Mucosa of descending colon (tissue), 3 donors: ENCODE measurements around the gene LCN12. TPM values are rescaled to one million over a fixed set of nuclear protein-coding genes. Genes with fewer than 3 reads are reported as not detected.

ENCODE experiments used
- ATAC-seq: fragments of 200-7000 bp; cut with Tn5 transposase; one replicate; pipeline ENCODE4 v1.9.1; 2020; ENCODE audit warnings: mild to moderate bottlenecking, moderate library complexity
- DNase-seq, 3 donors: peaks; one replicate each; pipeline ENCODE4 v3.0.0-alpha.2; 2020
- H3K36me3 ChIP-seq: fragments of 200-600 bp; one replicate; pipeline ENCODE4 v1.8.0; 2021; ENCODE audit warnings: low read depth, mild to moderate bottlenecking
- H3K4me1 ChIP-seq: fragments of 200-600 bp; one replicate; pipeline ENCODE4 v1.8.0; 2021; ENCODE audit warnings: low read depth, mild to moderate bottlenecking
- H3K4me3 ChIP-seq: fragments of 200-600 bp; one replicate; pipeline ENCODE4 v1.8.0; 2021; ENCODE audit warnings: mild to moderate bottlenecking
- H3K9me3 ChIP-seq: fragments of 200-600 bp; one replicate; pipeline ENCODE4 v1.8.0; 2021; ENCODE audit warnings: mild to moderate bottlenecking
- CTCF ChIP-seq: fragments of 200-600 bp; IDR thresholded peaks from one replicate; pipeline ENCODE4 v1.8.0; 2022; ENCODE audit warnings: antibody characterized with exemption, mild to moderate bottlenecking
- intact Hi-C, 2 donors: fragments of 100-400 bp; cut with DNase I in 1 of 2; cut with micrococcal nuclease in 1 of 2; formaldehyde crosslinking; loops; one replicate each; pipeline versions ENCODE4 v1.11.0 to v1.11.1; 2022; cut with DNase I, micrococcal nuclease
- total RNA-seq, 3 donors: library from RNA; stranded (reverse); fragmentation: NEBNext Ultra II Directional in 2 of 3; extraction: Animal tissue kit (Norgen Biotek cat#: 25700) in 2 of 3; gene quantifications; one replicate each; pipeline versions ENCODE4 v1.2.1 to v1.2.4, GENCODE V29; 2021 to 2023
- donor health status: DM: no; HTN: no; CAD: no; lungs with moderate emphysema.
- donor health status: DM: no; HTN: no; CAD: no.
- donor health status: DM: no; HTN: yes; CAD: no.

LCN12 gene
- total RNA-seq, 3 donors from 2014 or later = 6.8 to 10.7 (median 7.6) TPM

- intact Hi-C loops = no loop called here
- Histone ChIP-seq H3K9me3 (no peaks in the 10 kb centered on the region), H3K4me3 (no peak overlapping the region), H3K36me3 (peaks cover 8% of the 10 kb centered on the region), H3K4me1 (peaks cover 8% of the 10 kb centered on the region)
- DNase-seq (no peak), ATAC-seq (no peak)
- no peak for TF ChIP-seq CTCF
Measured at GRCh38 chr9:136928591-136928990, 23.5 kb upstream of the LCN12 start.

DNA sequence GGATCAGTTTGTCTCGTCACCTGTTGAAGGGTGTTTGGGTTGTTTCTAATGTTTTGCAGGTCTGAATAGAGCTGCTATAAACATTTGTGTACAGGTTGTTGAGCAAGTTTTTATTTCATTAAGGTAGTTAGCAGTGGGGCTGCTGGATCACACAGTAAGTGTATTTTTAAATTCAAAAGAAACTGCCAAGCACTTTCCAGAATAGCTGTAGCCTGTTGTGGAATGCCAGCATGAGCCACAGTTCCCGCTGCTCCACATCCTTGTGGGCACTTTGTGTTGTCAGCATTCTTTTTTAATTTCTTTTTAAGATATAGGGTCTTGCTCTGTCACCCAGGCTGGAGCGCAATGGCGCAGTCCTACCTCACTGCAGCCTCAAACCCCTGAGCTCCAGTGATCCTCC lies 22.1 kb upstream of the LCN12 start:
- TF ChIP-seq CTCF = no peak
- no peak overlapping the region for H3K4me3 ChIP-seq
- DNase-seq = no peak
- ATAC-seq = no peak
- H3K36me3 ChIP-seq = peaks cover 8% of the 10 kb centered on the region
- no peaks in the 10 kb centered on the region for H3K9me3 ChIP-seq
- peaks cover 8% of the 10 kb centered on the region for H3K4me1 ChIP-seq
- intact Hi-C loops = no loop called here

- no peak for TF ChIP-seq CTCF
- Histone ChIP-seq H3K9me3 (no peaks in the 10 kb centered on the region), H3K36me3 (no peaks in the 10 kb centered on the region), H3K4me1 (peaks cover 8% of the 10 kb centered on the region), H3K4me3 (no peak overlapping the region)
- peak; percentile 88 for ATAC-seq
- intact Hi-C loops = no loop called here
- DNase-seq = peak in 1 of 3 donors; percentile 26
Measured at GRCh38 chr9:136931611-136932130, 20.4 kb upstream of the LCN12 start.

DNA sequence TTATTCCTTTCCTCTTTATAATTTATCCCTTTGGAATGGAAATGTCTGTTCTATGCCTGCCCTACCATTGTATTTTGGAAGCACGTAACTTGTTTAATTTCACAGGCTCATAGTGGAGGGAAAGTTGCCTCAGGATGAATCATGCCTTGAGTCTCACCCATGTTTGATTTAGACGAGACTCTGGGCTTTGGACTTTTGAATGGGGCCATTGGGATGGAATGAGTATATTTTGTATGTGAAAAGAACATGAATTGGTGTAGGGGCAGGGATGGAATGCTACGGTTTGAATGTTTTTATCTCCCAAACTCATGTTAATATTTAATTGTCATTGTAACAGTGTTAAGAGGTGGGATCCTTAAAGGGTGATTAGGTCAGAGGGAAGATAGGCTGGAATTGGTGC lies 17.8 kb upstream of the LCN12 start:
- DNase-seq = no peak
- TF ChIP-seq CTCF = no peak
- no peak for ATAC-seq
- intact Hi-C loops = no loop called here
- no peaks in the 10 kb centered on the region for H3K9me3 ChIP-seq
- no peak overlapping the region for H3K4me3 ChIP-seq
- H3K36me3 ChIP-seq = no peaks in the 10 kb centered on the region
- peaks cover 8% of the 10 kb centered on the region for H3K4me1 ChIP-seq

GRCh38 chr9:136935651-136936050 lies 16.4 kb upstream of the LCN12 start:
- Histone ChIP-seq H3K36me3 (peaks cover 4% of the 10 kb centered on the region), H3K4me1 (peaks cover 8% of the 10 kb centered on the region), H3K4me3 (no peak overlapping the region), H3K9me3 (no peaks in the 10 kb centered on the region)
- no peak for TF ChIP-seq CTCF
- intact Hi-C loops = no loop called here
- DNase-seq (no peak), ATAC-seq (no peak)

- no peak overlapping the region for H3K4me3 ChIP-seq
- no peak for TF ChIP-seq CTCF
Measured at GRCh38 chr9:136936645-136937170, 15.4 kb upstream of the LCN12 start.

More at GRCh38 chr9:136936645-136937170, 15.4 kb upstream of the LCN12 start:
- DNase-seq (no peak), ATAC-seq (no peak)
- Histone ChIP-seq H3K9me3 (no peaks in the 10 kb centered on the region), H3K4me1 (no peaks in the 10 kb centered on the region), H3K36me3 (peaks cover 12% of the 10 kb centered on the region)
- intact Hi-C loops = no loop called here
